Measurements from ENCODE around the gene CARHSP1. TPM values are rescaled to one million over a fixed set of nuclear protein-coding genes. Genes with fewer than 3 reads are reported as not detected.
"Not testable (repeated sequence)": the region's sequence is repeated elsewhere in the genome, so short reads cannot be mapped to it uniquely, and the experiment has no call there.

Gene CARHSP1
- total RNA-seq, 1 donor from 2014 or later: 155 TPM

GRCh38 chr16:8872967-8873865, 4.4 kb upstream of the CARHSP1 start:
- DNase-seq (ENCODE audit: low read depth, low spot score): no peak

GRCh38 chr16:8872071-8872470, 3.3 kb upstream of the CARHSP1 start:
- DNase-seq (ENCODE audit: low read depth, low spot score): no peak

- not testable (repeated sequence) for DNase-seq (ENCODE audit: low read depth, low spot score)
Observed at GRCh38 chr16:8869988-8870241, 1.1 kb upstream of the CARHSP1 start.

GRCh38 chr16:8869212-8869987, 594 bp upstream of the CARHSP1 start:
- no peak for DNase-seq (ENCODE audit: low read depth, low spot score)

- DNase-seq (ENCODE audit: low read depth, low spot score): no peak
Observed at GRCh38 chr16:8867932-8868415, 832 bp downstream of the CARHSP1 start.

- no peak for DNase-seq (ENCODE audit: low read depth, low spot score)
Observed at GRCh38 chr16:8867216-8867931, 1.4 kb downstream of the CARHSP1 start.

- DNase-seq (ENCODE audit: low read depth, low spot score): no peak
Observed at GRCh38 chr16:8866884-8867215, 2.0 kb downstream of the CARHSP1 start.

- DNase-seq (ENCODE audit: low read depth, low spot score): no peak
Observed at GRCh38 chr16:8866118-8866883, 2.5 kb downstream of the CARHSP1 start.

- DNase-seq (ENCODE audit: low read depth, low spot score): no peak
Observed at GRCh38 chr16:8865145-8865882, 3.5 kb downstream of the CARHSP1 start.

GRCh38 chr16:8864480-8865110, 4.2 kb downstream of the CARHSP1 start:
- DNase-seq (ENCODE audit: low read depth, low spot score): no peak

GRCh38 chr16:8863594-8864424, 5.0 kb downstream of the CARHSP1 start:
- DNase-seq (ENCODE audit: low read depth, low spot score): no peak

- no peak for DNase-seq (ENCODE audit: low read depth, low spot score)
Observed at GRCh38 chr16:8862309-8863130, 6.3 kb downstream of the CARHSP1 start.

- no peak for DNase-seq (ENCODE audit: low read depth, low spot score)
Observed at GRCh38 chr16:8861563-8862308, 7.1 kb downstream of the CARHSP1 start.

- no peak for DNase-seq (ENCODE audit: low read depth, low spot score)
Observed at GRCh38 chr16:8859913-8860881, 8.6 kb downstream of the CARHSP1 start.

- no peak for DNase-seq (ENCODE audit: low read depth, low spot score)
Observed at GRCh38 chr16:8858994-8859912, 9.6 kb downstream of the CARHSP1 start.

Measured in pulmonary artery endothelial cell (primary cell).